Anterior cingulate cortex (tissue), 58 donors: ENCODE measurements around the gene PDE6D.
A peak's percentile ranks its signal among the peaks of the same experiment; 100 is the strongest.

Source experiments
- DNase-seq, 58 donors: peaks; one replicate each; lab custom pipeline; 2025; lab: John Stamatoyannopoulos, UW

The PDE6D gene

DNA sequence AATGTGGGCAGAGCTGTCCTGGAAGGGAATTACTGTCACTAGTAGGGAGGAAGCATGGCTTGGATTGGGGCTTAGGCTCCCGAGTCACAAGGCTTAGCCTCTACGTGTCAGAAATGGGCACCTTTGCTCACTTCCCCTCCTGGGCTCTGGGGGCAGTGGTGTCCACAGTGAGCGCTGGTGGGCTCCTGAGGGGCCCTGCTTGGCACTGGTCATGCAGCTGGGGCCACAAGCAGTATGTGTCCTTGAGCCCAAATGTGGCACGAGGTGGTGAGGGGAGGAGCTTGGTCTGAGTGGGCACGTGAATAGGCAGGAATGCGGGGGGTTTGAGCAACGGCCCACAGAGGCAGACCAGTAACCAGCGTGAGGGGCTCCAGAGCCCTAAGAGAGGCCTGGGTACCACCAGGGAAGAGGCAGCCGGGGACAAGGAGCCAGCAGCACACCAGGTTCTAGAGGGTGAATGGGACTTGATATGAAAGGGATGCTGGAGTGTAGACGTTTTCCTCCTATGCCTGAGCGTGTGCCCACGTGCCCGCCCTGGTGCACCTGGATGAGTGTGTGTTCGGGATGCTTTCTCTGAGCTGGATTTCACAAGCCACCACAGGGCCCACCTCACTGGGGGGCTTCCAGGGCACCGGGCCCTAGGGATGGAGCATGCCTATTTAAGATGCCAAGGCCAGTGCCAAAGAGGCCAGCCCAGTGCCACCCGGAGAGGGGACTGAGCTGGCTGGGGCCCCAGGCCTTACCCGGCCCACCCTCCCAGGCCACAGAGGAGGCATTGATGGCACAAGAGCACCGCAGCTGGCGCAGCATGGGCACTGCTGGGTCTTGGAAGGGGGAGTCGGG, 95.5 kb downstream of the PDE6D start:
- peak in 53 of 58 donors; percentile 42 to 96 (median 81) for DNase-seq

DNA sequence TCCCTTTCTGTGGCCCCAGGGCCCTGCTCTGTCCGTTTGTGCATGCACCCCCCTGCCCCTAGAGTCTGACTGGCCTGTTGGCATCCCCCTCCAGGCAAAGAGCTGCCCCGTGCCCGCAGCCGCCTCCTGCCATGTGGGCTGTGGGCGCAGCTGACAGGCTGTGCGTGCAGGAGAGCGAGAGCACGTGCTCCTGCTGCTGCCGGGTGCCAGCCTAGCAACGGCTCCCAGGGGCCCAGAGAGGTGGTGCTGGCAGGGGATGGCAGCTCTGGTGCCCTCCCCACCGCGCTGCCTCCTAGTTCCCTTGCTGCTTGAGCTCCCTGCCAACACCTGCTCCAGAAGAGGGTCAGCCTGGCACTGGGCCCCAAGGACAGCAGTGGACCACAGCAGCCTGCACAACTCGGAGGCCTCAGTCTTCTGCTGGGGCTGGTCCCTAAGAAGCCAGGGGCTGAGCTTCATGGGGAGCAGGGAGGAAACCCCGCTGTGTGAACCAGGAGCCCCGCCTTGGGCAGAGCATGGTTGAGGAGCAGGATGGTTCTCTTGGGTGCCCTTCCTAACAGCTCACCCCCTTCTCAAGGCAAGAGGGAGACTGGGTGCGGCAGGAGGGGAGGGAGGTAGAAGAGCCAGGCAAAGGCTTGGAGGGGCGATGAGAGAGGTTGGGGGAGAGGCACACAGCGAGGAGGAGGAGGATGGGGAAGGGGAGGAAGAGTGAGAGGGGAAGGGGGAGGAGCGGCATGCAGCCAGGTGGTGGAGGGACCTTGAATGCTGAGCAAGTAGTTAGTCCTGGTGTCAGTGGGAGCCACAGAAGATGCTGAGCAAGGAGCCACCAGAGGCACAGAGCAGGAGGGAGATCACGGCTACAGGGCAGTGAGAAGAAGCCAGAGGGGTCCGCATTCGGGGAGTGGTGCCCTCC, 96.5 kb downstream of the PDE6D start:
- peak in 57 of 58 donors; percentile 32 to 93 (median 84) for DNase-seq

GRCh38 chr2:231683292-231684235, 97.5 kb downstream of the PDE6D start:
- peak in 42 of 58 donors; percentile 26 to 86 (median 56) for DNase-seq

DNA sequence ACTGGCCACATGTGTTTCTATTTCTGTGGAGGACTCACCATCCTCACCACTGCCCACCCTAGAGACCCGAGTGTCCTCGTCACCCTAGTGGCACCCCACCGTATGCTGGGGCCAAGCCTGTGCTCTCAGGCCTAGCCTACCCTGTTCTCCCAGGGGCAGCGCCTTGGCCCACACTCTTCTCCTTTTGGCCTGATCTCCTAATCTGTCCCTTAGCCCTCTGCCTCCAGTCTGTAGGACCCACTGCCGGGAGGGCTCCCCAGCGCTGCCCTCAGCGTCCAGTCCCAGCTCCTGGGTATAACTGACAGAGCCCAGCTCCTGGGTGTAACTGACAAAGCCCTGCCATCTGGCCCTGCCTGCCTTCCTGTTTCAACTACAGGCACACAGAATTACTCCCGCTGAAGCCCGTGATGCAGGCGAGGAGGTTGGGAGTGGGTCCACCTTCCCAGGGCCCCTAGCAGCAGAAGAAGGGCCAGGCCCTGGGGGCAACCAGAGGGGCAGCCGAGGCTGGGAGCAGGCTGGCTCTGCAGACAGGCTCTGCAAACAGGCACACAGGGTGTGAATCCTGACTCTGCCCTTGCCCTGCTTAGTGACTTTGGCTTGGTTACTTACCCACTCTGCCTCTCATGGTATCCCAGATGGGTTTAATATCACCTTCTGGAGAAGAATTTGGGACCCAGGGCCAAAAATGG, 98.3 kb downstream of the PDE6D start:
- peak in 11 of 58 donors; percentile 21 to 77 (median 45) for DNase-seq
